Thyroid gland (tissue), 4 donors: ENCODE measurements around the gene INAFM2.

Experiments
- CTCF ChIP-seq, 6 experiments: fragments of 200-600 bp in 3 of 6; fragments of 450-650 bp in 3 of 6; sonication (generic) in 3 of 6; IDR thresholded peaks; one replicate each; pipeline ENCODE4 v1.5.1; 2016 to 2019; ENCODE audit warnings: antibody characterized with exemption in 6 of 6, mild to moderate bottlenecking in 2 of 6, inconsistent platforms in 1 of 6, moderate library complexity in 1 of 6
- POLR2A ChIP-seq, 2 donors: fragments of 450-650 bp; IDR thresholded peaks; one replicate each; pipeline ENCODE4 v1.6.1; 2017; ENCODE audit warnings: antibody characterized with exemption in 2 of 2, mild to moderate bottlenecking in 2 of 2, moderate library complexity in 1 of 2

DNA sequence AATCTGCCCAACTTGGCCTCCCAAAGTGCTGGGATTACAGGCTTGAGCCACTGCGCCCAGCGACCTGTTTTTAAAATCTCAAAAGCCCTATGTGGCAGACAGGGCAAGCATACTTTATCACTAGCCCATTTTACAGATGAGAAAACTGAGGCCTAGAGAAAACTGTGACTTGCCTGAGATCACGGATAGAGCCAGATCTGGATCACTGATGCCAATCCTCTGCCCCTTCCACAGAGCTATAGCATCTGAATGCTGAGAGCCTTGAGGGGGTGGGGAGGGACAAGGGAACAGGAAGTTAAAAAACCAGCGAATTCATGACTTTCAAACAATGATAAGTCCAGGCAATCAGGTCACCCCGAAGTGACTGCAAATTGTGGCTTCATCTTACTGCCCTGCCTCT, 48.0 kb upstream of the INAFM2 start:
- TF ChIP-seq CTCF (IDR thresholded peaks at IDR 0.05) (no peak), POLR2A (IDR thresholded peaks at IDR 0.05) (no peak)
